ENCODE measurements around the gene DVL2.

Gene DVL2

GRCh38 chr17:7219812-7220592, 14.3 kb downstream of the DVL2 start, which contains the start of the genes ACADVL and DLG4:
Gene ACADVL, plus strand, starts transcription at chr17:7219938. Its CDS starts 47 bp downstream, at chr17:7219985.
Gene DLG4, minus strand, starts transcription at chr17:7219836.
- peak in 3 of 4 experiments; percentile 56 to 88 (median 71) for DNase-seq (ENCODE audit: low read depth in 4 of 4, low spot score in 1 of 4)

GRCh38 chr17:7219229-7219811, 15.0 kb downstream of the DVL2 start:
- no peak for DNase-seq (ENCODE audit: low read depth in 4 of 4, low spot score in 1 of 4)

GRCh38 chr17:7218758-7219157, 15.6 kb downstream of the DVL2 start:
- DNase-seq (ENCODE audit: low read depth in 4 of 4, low spot score in 1 of 4): no peak

GRCh38 chr17:7218166-7218565, 16.2 kb downstream of the DVL2 start:
- DNase-seq (ENCODE audit: low read depth in 4 of 4, low spot score in 1 of 4): no peak

GRCh38 chr17:7217113-7217987, 17.0 kb downstream of the DVL2 start:
- no peak for DNase-seq (ENCODE audit: low read depth in 4 of 4, low spot score in 1 of 4)

- DNase-seq (ENCODE audit: low read depth in 4 of 4, low spot score in 1 of 4): no peak
These were observed 17.8 kb downstream of the DVL2 start for GRCh38 chr17:7216242-7217112.

GRCh38 chr17:7215652-7216180, 18.6 kb downstream of the DVL2 start:
- no peak for DNase-seq (ENCODE audit: low read depth in 4 of 4, low spot score in 1 of 4)

- DNase-seq (ENCODE audit: low read depth in 4 of 4, low spot score in 1 of 4): no peak
These were observed 19.1 kb downstream of the DVL2 start for GRCh38 chr17:7215136-7215638.

- peak; percentile 98 to 100 (median 98) for DNase-seq (ENCODE audit: low read depth in 4 of 4, low spot score in 1 of 4)
These were observed 19.8 kb downstream of the DVL2 start for GRCh38 chr17:7214300-7215135.

GRCh38 chr17:7213895-7214299, 20.4 kb downstream of the DVL2 start:
- DNase-seq (ENCODE audit: low read depth in 4 of 4, low spot score in 1 of 4): no peak

GRCh38 chr17:7211491-7212273, 22.6 kb downstream of the DVL2 start:
- no peak for DNase-seq (ENCODE audit: low read depth in 4 of 4, low spot score in 1 of 4)

GRCh38 chr17:7208754-7209460, 25.4 kb downstream of the DVL2 start:
- no peak for DNase-seq (ENCODE audit: low read depth in 4 of 4, low spot score in 1 of 4)

GRCh38 chr17:7208027-7208571, 26.2 kb downstream of the DVL2 start:
- DNase-seq (ENCODE audit: low read depth in 4 of 4, low spot score in 1 of 4): no peak

GRCh38 chr17:7207120-7208001, 27.0 kb downstream of the DVL2 start:
- no peak for DNase-seq (ENCODE audit: low read depth in 4 of 4, low spot score in 1 of 4)

GRCh38 chr17:7205561-7205960, 28.8 kb downstream of the DVL2 start:
- no peak for DNase-seq (ENCODE audit: low read depth in 4 of 4, low spot score in 1 of 4)

GRCh38 chr17:7204828-7205461, 29.4 kb downstream of the DVL2 start:
- peak; percentile 64 to 90 (median 78) for DNase-seq (ENCODE audit: low read depth in 4 of 4, low spot score in 1 of 4)

Data from stimulated activated CD4-positive, alpha-beta T cell treated with anti-CD3 and anti-CD28 coated beads, Interleukin-1b, Interleukin-23, amount 100 ng/mL, for 24 hours (primary cell).